H1 (cell line): ENCODE measurements around the gene TMEM82. TPM values are rescaled to one million over a fixed set of nuclear protein-coding genes. Genes with fewer than 3 reads are reported as not detected.

Experiments
- CTCF ChIA-PET: fragments of 300-600 bp; sonication (Branson Sonifier 250); formaldehyde crosslinking; loops from one replicate; lab custom pipeline; 2021; ENCODE audit not compliant: partially characterized antibody; lab: Charles Lee
- POLR2A ChIA-PET: fragments of 300-600 bp; sonication (Branson Sonifier 250); formaldehyde crosslinking; loops from one replicate; lab custom pipeline; 2021; ENCODE audit warnings: inconsistent platforms; ENCODE audit not compliant: partially characterized antibody; lab: Charles Lee
- DNase-seq, 2 experiments: peaks; one replicate each; pipeline versions ENCODE4 v3.0.0 to v3.0.0-alpha.2; 2010 to 2022; ENCODE audit warnings: low spot score in 2 of 2, low read depth in 1 of 2, mixed read lengths in 1 of 2
- FAIRE-seq: peaks from 2 replicates; lab custom pipeline; 2011; peaks lifted over from hg19 to GRCh38; lab: Jason Lieb, UNC
- H2AFZ ChIP-seq: 2 replicates; pipeline ENCODE4 v1.8.1; 2012; ENCODE audit warnings: low read length, inconsistent platforms
- H2AK5ac ChIP-seq: 2 replicates; pipeline ENCODE4 v1.6.1; 2013; ENCODE audit warnings: low read depth, low read length
- H2BK120ac ChIP-seq: replicated peaks from 2 replicates; pipeline ENCODE3; 2013; ENCODE audit warnings: low read depth, low read length, inconsistent platforms
- H2BK12ac ChIP-seq: 2 replicates; pipeline ENCODE4 v1.6.1; 2013; ENCODE audit warnings: low read depth, low read length
- H2BK15ac ChIP-seq: 2 replicates; pipeline ENCODE4 v1.6.1; 2013; ENCODE audit warnings: low read length
- H2BK20ac ChIP-seq: 2 replicates; pipeline ENCODE4 v1.6.1; 2013; ENCODE audit warnings: low read length
- H2BK5ac ChIP-seq: 2 replicates; pipeline ENCODE4 v1.6.1; 2013; ENCODE audit warnings: low read depth, low read length
- H3K14ac ChIP-seq: 2 replicates; pipeline ENCODE4 v1.6.1; 2013; ENCODE audit warnings: inconsistent platforms; ENCODE audit not compliant: insufficient read length
- H3K18ac ChIP-seq: 2 replicates; pipeline ENCODE4 v1.6.1; 2013; ENCODE audit warnings: low read length; ENCODE audit errors: extremely low read depth
- H3K23ac ChIP-seq: 2 replicates; pipeline ENCODE4 v1.6.1; 2013; ENCODE audit warnings: inconsistent platforms; ENCODE audit not compliant: insufficient read length
- H3K23me2 ChIP-seq: 2 replicates; pipeline ENCODE4 v1.6.1; 2013; ENCODE audit warnings: low read depth, low read length
- H3K27ac ChIP-seq: 2 replicates; pipeline ENCODE4 v1.6.1; 2011; ENCODE audit warnings: low read depth, low read length, inconsistent platforms
- H3K27me3 ChIP-seq, 4 experiments: replicated peaks in 1 of 4; 1 replicate in 1 of 4; 2 replicates in 3 of 4; pipeline versions ENCODE4 v1.6.1 to v1.8.1; 2011 to 2013; ENCODE audit warnings: low read length in 3 of 4, mild to moderate bottlenecking in 3 of 4, inconsistent platforms in 2 of 4, mixed read lengths in 2 of 4, moderate library complexity in 1 of 4; ENCODE audit not compliant: control insufficient read depth in 3 of 4, insufficient read depth in 3 of 4; ENCODE audit errors: extremely low read depth in 1 of 4
- H3K36me3 ChIP-seq, 4 experiments: 2 replicates each; pipeline versions ENCODE4 v1.6.1 to v1.8.1; 2011 to 2013; ENCODE audit warnings: mild to moderate bottlenecking in 4 of 4, low read length in 3 of 4, moderate library complexity in 2 of 4, control low read depth in 1 of 4, inconsistent platforms in 1 of 4; ENCODE audit not compliant: insufficient read depth in 4 of 4, control insufficient read depth in 2 of 4
- H3K4ac ChIP-seq: replicated peaks from 2 replicates; pipeline ENCODE3; 2013; ENCODE audit warnings: low read length, low read depth, mixed read lengths, inconsistent platforms; ENCODE audit not compliant: insufficient read length
- H3K4me1 ChIP-seq, 4 experiments: replicated peaks in 1 of 4; 1 replicate in 1 of 4; 2 replicates in 3 of 4; pipeline versions ENCODE4 v1.6.1 to v1.8.1; 2011 to 2013; ENCODE audit warnings: low read length in 3 of 4, inconsistent platforms in 2 of 4, mixed read lengths in 1 of 4; ENCODE audit not compliant: insufficient read depth in 4 of 4, control insufficient read depth in 3 of 4
- H3K4me2 ChIP-seq, 2 experiments: 2 replicates each; pipeline versions ENCODE4 v1.6.1 to v1.8.1; 2011 to 2013; ENCODE audit warnings: low read depth in 2 of 2, low read length in 2 of 2, control low read depth in 1 of 2, inconsistent platforms in 1 of 2, mild to moderate bottlenecking in 1 of 2; ENCODE audit not compliant: insufficient read depth in 1 of 2
- H3K4me3 ChIP-seq, 4 experiments: fragments of 200-600, 300-600 bp in 1 of 4; sonication (generic), shearing (Covaris generic), sonication (Bioruptor Twin) in 1 of 4; 2 replicates each; pipeline versions ENCODE4 v1.5.1 to v1.8.1; 2011 to 2016; ENCODE audit warnings: low read length in 4 of 4, low read depth in 3 of 4, control low read depth in 2 of 4, inconsistent platforms in 2 of 4, mild to moderate bottlenecking in 2 of 4, mixed read lengths in 1 of 4, moderate library complexity in 1 of 4; ENCODE audit not compliant: insufficient read depth in 2 of 4; ENCODE audit errors: extremely low read depth in 1 of 4
- H3K56ac ChIP-seq: replicated peaks from 2 replicates; pipeline ENCODE3; 2013; ENCODE audit warnings: low read depth, mild to moderate bottlenecking, mixed read lengths, low read length, inconsistent platforms; ENCODE audit not compliant: insufficient read length
- H3K79me1 ChIP-seq: 2 replicates; pipeline ENCODE4 v1.6.1; 2013; ENCODE audit warnings: low read depth, low read length, control low read depth
- H3K79me2 ChIP-seq, 2 experiments: 2 replicates each; pipeline versions ENCODE4 v1.6.1 to v1.8.1; 2012 to 2013; ENCODE audit warnings: low read length in 2 of 2, mild to moderate bottlenecking in 2 of 2, inconsistent platforms in 1 of 2; ENCODE audit not compliant: insufficient read depth in 2 of 2, control insufficient read depth in 1 of 2
- H3K9ac ChIP-seq, 4 experiments: replicated peaks in 1 of 4; 1 replicate in 1 of 4; 2 replicates in 3 of 4; pipeline versions ENCODE4 v1.6.1 to v1.8.1; 2011 to 2013; ENCODE audit warnings: low read depth in 3 of 4, low read length in 3 of 4, control low read depth in 2 of 4, mild to moderate bottlenecking in 2 of 4, moderate library complexity in 2 of 4, inconsistent platforms in 1 of 4; ENCODE audit errors: extremely low read depth in 1 of 4
- H3K9me3 ChIP-seq, 2 experiments: 2 replicates each; pipeline versions ENCODE4 v1.6.1 to v1.8.1; 2012 to 2013; ENCODE audit warnings: mild to moderate bottlenecking in 2 of 2, moderate library complexity in 2 of 2, control low read depth in 1 of 2, inconsistent platforms in 1 of 2, low read depth in 1 of 2, low read length in 1 of 2, mixed read lengths in 1 of 2; ENCODE audit not compliant: insufficient read depth in 2 of 2
- H4K20me1 ChIP-seq, 2 experiments: replicated peaks in 1 of 2; 2 replicates each; pipeline versions ENCODE3 to v1.8.1; 2011 to 2013; ENCODE audit warnings: inconsistent platforms in 2 of 2, low read length in 2 of 2, mild to moderate bottlenecking in 1 of 2; ENCODE audit not compliant: insufficient read depth in 2 of 2, control insufficient read depth in 1 of 2
- H4K5ac ChIP-seq: 2 replicates; pipeline ENCODE4 v1.6.1; 2013; ENCODE audit warnings: low read length, low read depth, mixed read lengths, inconsistent platforms; ENCODE audit not compliant: insufficient read length
- H4K8ac ChIP-seq: 2 replicates; pipeline ENCODE4 v1.8.0; 2013; ENCODE audit warnings: mild to moderate bottlenecking, moderate library complexity, low read length, inconsistent platforms; ENCODE audit not compliant: insufficient read depth; ENCODE audit errors: extremely low read depth
- H4K91ac ChIP-seq: replicated peaks from 2 replicates; pipeline ENCODE3; 2013; ENCODE audit warnings: low read length, mixed read lengths, inconsistent platforms; ENCODE audit not compliant: insufficient read length
- MAFK ChIP-seq: IDR thresholded peaks from 2 replicates; pipeline ENCODE4 v1.6.1; 2012; ENCODE audit warnings: low read depth, mild to moderate bottlenecking, improper control_type of control experiment, low read length
- whole genome bisulfite sequencing, 2 experiments: shearing (Covaris generic) in 1 of 2; methylation state at CpG; one replicate each; pipeline versions ENCODE4 v1.1.6 to v1.1.7; 2013 to 2015; ENCODE audit warnings: low lambda C conversion rate in 2 of 2, mixed read lengths in 2 of 2, inconsistent platforms in 1 of 2, low coverage in 1 of 2, missing lambda C conversion rate in 1 of 2; ENCODE audit not compliant: insufficient replicate concordance in 2 of 2, insufficient coverage in 1 of 2, insufficient read length in 1 of 2; ENCODE audit errors: extremely low coverage in 1 of 2, missing lambda C conversion rate in 1 of 2; 5-methylcytosine and 5-hydroxymethylcytosine counted together
- polyA plus RNA-seq, 7 experiments: library from polyadenylated mRNA; depleted of rRNA in 3 of 7; stranded (reverse) in 5 of 7; unstranded in 2 of 7; fragments of >200 nt in 5 of 7; fragments of 200-250 nt in 2 of 7; gene quantifications; 1 replicate in 5 of 7; 2 replicates in 1 of 7; 4 replicates in 1 of 7; pipeline versions ENCODE4 v1.2.1 to v1.2.3, GENCODE V29; 2011 to 2013; ENCODE audit warnings: missing spikeins in 2 of 7, mixed read lengths in 2 of 7
- total RNA-seq: library from RNA; stranded (reverse); fragmentation: NEBNext Ultra II Directional; extraction: Animal tissue kit (Norgen Biotek cat#: 25700); gene quantifications from 2 replicates; pipeline ENCODE4 v1.2.1, GENCODE V29; 2021

Gene TMEM82
- total and polyA plus RNA-seq, 2 of the 8 experiments (the other 6 are each of a cell fraction or from before 2014, with no cell fraction given) = 0.32 to 2.1 TPM

- no peak overlapping the region for H2BK5ac ChIP-seq
- WGBS, 2 experiments = 87% methylated on average over 15 of the region's 15 CpGs; no CpG with 5 or more reads in 1 of the 2 experiments
- peaks cover 0 to 8% (median under 1%) of the 10 kb centered on the region in 4 experiments; a peak in 4 of 8 replicates for H3K36me3 ChIP-seq
- H3K4ac ChIP-seq = no peak overlapping the region
- no peak overlapping the region for H3K14ac ChIP-seq
- no peaks in the 10 kb centered on the region; the same call in 1 of the 2 replicates for H3K23me2 ChIP-seq
- DNase-seq (no peak), FAIRE-seq (no peak)
- no peaks in the 10 kb centered on the region for H3K79me2 ChIP-seq
- H3K27me3 ChIP-seq = no peaks in the 10 kb centered on the region
- no peak overlapping the region for H4K8ac ChIP-seq
- H4K91ac ChIP-seq = no peak overlapping the region
- H2AFZ ChIP-seq = no peak overlapping the region
- H4K5ac ChIP-seq = no peak overlapping the region
- no peaks in the 10 kb centered on the region for H3K9me3 ChIP-seq
- no peak overlapping the region for H3K4me2 ChIP-seq
- no peak overlapping the region for H3K4me3 ChIP-seq
- H2BK120ac ChIP-seq = no peak overlapping the region
- no peak overlapping the region for H3K9ac ChIP-seq
- H2BK12ac ChIP-seq = no peak overlapping the region
- H3K4me1 ChIP-seq = peaks cover 0 to 27% (median 9%) of the 10 kb centered on the region in 4 experiments; a peak in 5 of 7 replicates
- H3K23ac ChIP-seq = no peak overlapping the region
- H2AK5ac ChIP-seq = no peak overlapping the region
- ChIA-PET CTCF (interaction anchor here (0.8 to 6.1 kb wide), 13 partner anchors 7 to 143 kb away, joined by 3 to 41 read pairs (median 4); no protein-coding TSS in a partner anchor), POLR2A (interaction anchor here (0.9 to 2.0 kb wide), 4 partner anchors 12 to 238 kb away, joined by 3 to 6 read pairs (median 3); no protein-coding TSS in a partner anchor)
- peaks cover 4% of the 10 kb centered on the region in 2 experiments for H4K20me1 ChIP-seq
- H2BK20ac ChIP-seq = no peak overlapping the region
- no peaks in the 10 kb centered on the region for H3K79me1 ChIP-seq
- H3K56ac ChIP-seq = no peak overlapping the region
- H3K18ac ChIP-seq = no peak overlapping the region
- no peak overlapping the region for H2BK15ac ChIP-seq
- H3K27ac ChIP-seq = no peak overlapping the region
- no peak for TF ChIP-seq MAFK
Measured at GRCh38 chr1:15738416-15739113, 3.7 kb upstream of the TMEM82 start.
